Measurements from ENCODE around the gene IFT43. TPM values are rescaled to one million over a fixed set of nuclear protein-coding genes. Genes with fewer than 3 reads are reported as not detected.

The IFT43 gene
- total RNA-seq, 1 experiment from 2014 or later: 17.5 TPM

- DNase-seq (ENCODE audit: low spot score): no peak
- ChIA-PET CTCF (interaction anchor here (1.4 to 2.9 kb wide), 2 partner anchors 10 to 63 kb away, joined by 5 to 8 read pairs; no protein-coding TSS in a partner anchor), POLR2A (no interaction called here)
- Mint-ChIP-seq H3K27ac (no peak overlapping the region), H3K36me3 (no peaks in the 10 kb centered on the region), H3K4me3 (no peak overlapping the region), H3K9me3 (0 out of 2 replicates have a peak, but pooled peaks cover 4% of the 10 kb centered on the region), H3K27me3 (ENCODE audit: low read depth) (no peaks in the 10 kb centered on the region), H3K4me1 (peaks cover 11% of the 10 kb centered on the region)
- TF ChIP-seq E2F5 (CRISPR knock-in tag; IDR thresholded peaks at IDR 0.05): no peak
- no peak for TF ChIP-seq MXD4 (CRISPR knock-in tag; IDR thresholded peaks at IDR 0.05; ENCODE audit: borderline replicate concordance)
- no peak for TF ChIP-seq ATF6 (CRISPR knock-in tag; IDR thresholded peaks at IDR 0.05)
- no peak for TF ChIP-seq CBFB (CRISPR knock-in tag; IDR thresholded peaks at IDR 0.05; ENCODE audit: low read depth)
- no peak for TF ChIP-seq AFF4 (CRISPR knock-in tag; IDR thresholded peaks at IDR 0.05; ENCODE audit: borderline replicate concordance)
- no peak for TF ChIP-seq MLX (CRISPR knock-in tag; IDR thresholded peaks at IDR 0.05)
- no peak for TF ChIP-seq NFYB (CRISPR knock-in tag; conservative IDR thresholded peaks at IDR 0.05; ENCODE audit: low read depth)
- TF ChIP-seq E2F1 (CRISPR knock-in tag; IDR thresholded peaks at IDR 0.05): no peak
- TF ChIP-seq GRHL2 (CRISPR knock-in tag; IDR thresholded peaks at IDR 0.05; ENCODE audit: insufficient replicate concordance, severe bottlenecking): no peak
- no peak for TF ChIP-seq ZNF425 (CRISPR knock-in tag; conservative IDR thresholded peaks at IDR 0.05)
- no peak for TF ChIP-seq USF1 (CRISPR knock-in tag; IDR thresholded peaks at IDR 0.05)
- no peak for TF ChIP-seq ZNF232 (CRISPR knock-in tag; IDR thresholded peaks at IDR 0.05)
- no peak for TF ChIP-seq ZNF512 (CRISPR knock-in tag; IDR thresholded peaks at IDR 0.05; ENCODE audit: borderline replicate concordance)
- no peak for TF ChIP-seq NR2C2 (CRISPR knock-in tag; IDR thresholded peaks at IDR 0.05)
- TF ChIP-seq ZNF532 (CRISPR knock-in tag; IDR thresholded peaks at IDR 0.05; ENCODE audit: borderline replicate concordance): no peak
- no peak for ATAC-seq
These were observed 16.4 kb upstream of the IFT43 start for GRCh38 chr14:75969126-75969525.
